ENCODE data around the gene LIG1.

LIG1 gene

GRCh38 chr19:48108997-48109782 is 61.0 kb downstream of the LIG1 start:
- TF ChIP-seq TARDBP (IDR thresholded peaks at IDR 0.05) (no peak), PKNOX1 (IDR thresholded peaks at IDR 0.05) (no peak), ZNF384 (IDR thresholded peaks at IDR 0.05) (no peak), LEF1 (IDR thresholded peaks at IDR 0.05; ENCODE audit: borderline replicate concordance) (no peak), ELF4 (IDR thresholded peaks at IDR 0.05) (no peak), ARNT (IDR thresholded peaks at IDR 0.05) (no peak), SP1 (IDR thresholded peaks at IDR 0.05) (no peak), FOXK2 (IDR thresholded peaks at IDR 0.05) (no peak), NFRKB (IDR thresholded peaks at IDR 0.05) (no peak), L3MBTL2 (conservative IDR thresholded peaks at IDR 0.05) (no peak), CTBP1 (IDR thresholded peaks at IDR 0.05; ENCODE audit: borderline replicate concordance) (no peak), BHLHE40 (IDR thresholded peaks at IDR 0.05; ENCODE audit: borderline replicate concordance) (no peak), FOXM1 (IDR thresholded peaks at IDR 0.05; ENCODE audit: borderline replicate concordance) (no peak)
- no peak for DNase-seq (ENCODE audit: extremely low spot score)
- ChIA-PET POLR2A (interaction anchor here (1.5 to 2.9 kb wide), 3 partner anchors 94 to 151 kb away, joined by 5 to 17 read pairs (median 13); partner anchors contain the start of gene CARD8), CTCF (interaction anchor here (1.1 kb wide), 1 partner anchor 146 kb away, joined by 3 read pairs; no protein-coding TSS in a partner anchor)

GRCh38 chr19:48103922-48104321 is 66.2 kb downstream of the LIG1 start:
- ChIA-PET POLR2A (no interaction called here), CTCF (interaction anchor here (2.9 to 3.4 kb wide), 2 partner anchors 140 to 142 kb away, joined by 12 read pairs; no protein-coding TSS in a partner anchor)
- TF ChIP-seq PKNOX1 (IDR thresholded peaks at IDR 0.05) = no peak
- TF ChIP-seq SUZ12 (IDR thresholded peaks at IDR 0.05) = no peak
- no peak for TF ChIP-seq FOXK2 (IDR thresholded peaks at IDR 0.05)
- no peak for DNase-seq (ENCODE audit: extremely low spot score)

- CTCF ChIA-PET = interaction anchor here (0.7 to 3.4 kb wide), 5 partner anchors 26 to 141 kb away, joined by 3 to 12 read pairs (median 3); no protein-coding TSS in a partner anchor
- POLR2A ChIA-PET = interaction anchor here (0.8 kb wide), 2 partner anchors 10 to 102 kb away, joined by 3 read pairs; no protein-coding TSS in a partner anchor
- TF ChIP-seq SUZ12 (IDR thresholded peaks at IDR 0.05) (no peak), TARDBP (IDR thresholded peaks at IDR 0.05) (no peak), PKNOX1 (IDR thresholded peaks at IDR 0.05) (peak; percentile 94), CTBP1 (IDR thresholded peaks at IDR 0.05; ENCODE audit: borderline replicate concordance) (no peak)
- peak; percentile 71 for DNase-seq (ENCODE audit: extremely low spot score)
Measured at GRCh38 chr19:48102870-48103751, 67.0 kb downstream of the LIG1 start.

GRCh38 chr19:48095612-48096175 is 74.5 kb downstream of the LIG1 start:
- CTCF ChIA-PET = interaction anchor here (0.6 to 0.7 kb wide), 2 partner anchors 15 to 94 kb away, joined by 3 read pairs; no protein-coding TSS in a partner anchor
- no peak for DNase-seq (ENCODE audit: extremely low spot score)
- POLR2A ChIA-PET = no interaction called here
- TF ChIP-seq ZNF384 (IDR thresholded peaks at IDR 0.05) = no peak
- no peak for TF ChIP-seq ELF4 (IDR thresholded peaks at IDR 0.05)
- TF ChIP-seq HDGF (IDR thresholded peaks at IDR 0.05; ENCODE audit: borderline replicate concordance) = no peak
- TF ChIP-seq ARNT (IDR thresholded peaks at IDR 0.05) = no peak
- TF ChIP-seq FOXA1 (IDR thresholded peaks at IDR 0.05) = no peak
- no peak for TF ChIP-seq L3MBTL2 (conservative IDR thresholded peaks at IDR 0.05)
- no peak for TF ChIP-seq LEF1 (IDR thresholded peaks at IDR 0.05; ENCODE audit: borderline replicate concordance)
- TF ChIP-seq PKNOX1 (IDR thresholded peaks at IDR 0.05) = no peak
- no peak for TF ChIP-seq FOXM1 (IDR thresholded peaks at IDR 0.05; ENCODE audit: borderline replicate concordance)
- TF ChIP-seq FOXK2 (IDR thresholded peaks at IDR 0.05) = no peak
- no peak for TF ChIP-seq TARDBP (IDR thresholded peaks at IDR 0.05)
- TF ChIP-seq NFRKB (IDR thresholded peaks at IDR 0.05) = no peak
- TF ChIP-seq SUZ12 (IDR thresholded peaks at IDR 0.05) = no peak
- TF ChIP-seq SP1 (IDR thresholded peaks at IDR 0.05) = no peak
- no peak for TF ChIP-seq BHLHE40 (IDR thresholded peaks at IDR 0.05; ENCODE audit: borderline replicate concordance)
- no peak for TF ChIP-seq CTBP1 (IDR thresholded peaks at IDR 0.05; ENCODE audit: borderline replicate concordance)

GRCh38 chr19:48094855-48095203 is 75.3 kb downstream of the LIG1 start:
- DNase-seq (ENCODE audit: extremely low spot score) = no peak
- ChIA-PET CTCF (no interaction called here), POLR2A (no interaction called here)
- TF ChIP-seq FOXK2 (IDR thresholded peaks at IDR 0.05) = no peak
- TF ChIP-seq SP1 (IDR thresholded peaks at IDR 0.05) = no peak
- TF ChIP-seq FOXA1 (IDR thresholded peaks at IDR 0.05) = no peak

Measured in HEK293T (cell line).